K562 (cell line): Measurements from ENCODE around the gene PHF5A. TPM values are rescaled to one million over a fixed set of nuclear protein-coding genes. Genes with fewer than 3 reads are reported as not detected.
A peak's percentile ranks its signal among the peaks of the same experiment; 100 is the strongest.

ENCODE experiments used
- CREB1 ChIP-seq, 2 experiments: sonication (generic) in 1 of 2; formaldehyde crosslinking in 1 of 2; IDR thresholded peaks; 2 replicates each; pipeline versions ENCODE4 v1.6.1 to v1.8.0; 2012 to 2022; ENCODE audit warnings: inconsistent platforms in 1 of 2, mild to moderate bottlenecking in 1 of 2, missing genetic modification reagents in 1 of 2, moderate library complexity in 1 of 2
- CREM ChIP-seq: IDR thresholded peaks from 2 replicates; pipeline ENCODE4 v1.6.1; 2014; ENCODE audit warnings: antibody characterized with exemption, low read depth
- GATAD2B ChIP-seq: fragments of 450-650 bp; IDR thresholded peaks from 2 replicates; pipeline ENCODE4 v1.6.1; 2017; ENCODE audit warnings: mild to moderate bottlenecking, borderline replicate concordance
- KAT7 ChIP-seq: sonication (generic); formaldehyde crosslinking; IDR thresholded peaks from 2 replicates; pipeline ENCODE4 v1.8.0; 2022; ENCODE audit warnings: missing genetic modification reagents, mild to moderate bottlenecking, borderline replicate concordance
- KDM5B ChIP-seq: fragments of 200-600 bp; sonication (generic); IDR thresholded peaks from 2 replicates; pipeline ENCODE4 v1.6.1; 2012; ENCODE audit warnings: low read depth, mild to moderate bottlenecking, moderate library complexity, low read length, control low read depth, inconsistent platforms; ENCODE audit not compliant: insufficient replicate concordance
- MIER1 ChIP-seq: fragments of 450-650 bp; IDR thresholded peaks from 2 replicates; pipeline ENCODE4 v1.6.1; 2016; ENCODE audit warnings: antibody characterized with exemption, mild to moderate bottlenecking, low read depth
- PHF20 ChIP-seq: fragments of 450-650 bp; IDR thresholded peaks from 2 replicates; pipeline ENCODE4 v1.6.1; 2018; ENCODE audit not compliant: partially characterized antibody
- POLR2G ChIP-seq: fragments of 200-400 bp; formaldehyde crosslinking; IDR thresholded peaks from 2 replicates; pipeline ENCODE4 v1.6.1; 2017; ENCODE audit warnings: low read depth, mild to moderate bottlenecking, antibody characterized with exemption, low read length, moderate library complexity
- PPARD ChIP-seq: fragments of 250-450 bp; sonication (Bioruptor Pico); IDR thresholded peaks from 2 replicates; pipeline ENCODE4 v1.8.0; 2022; ENCODE audit warnings: inconsistent platforms, mild to moderate bottlenecking, moderate library complexity
- RBM22 ChIP-seq: fragments of 200-400 bp; formaldehyde crosslinking; IDR thresholded peaks from 2 replicates; pipeline ENCODE4 v1.6.1; 2018; ENCODE audit warnings: low read length, low read depth; ENCODE audit not compliant: poor library complexity, severe bottlenecking
- SMARCB1 ChIP-seq: IDR thresholded peaks from 2 replicates; pipeline ENCODE4 v1.6.1; 2011; ENCODE audit warnings: improper control_type of control experiment, low read depth; ENCODE audit not compliant: insufficient read length
- TEAD2 ChIP-seq: fragments of 450-650 bp; IDR thresholded peaks from 2 replicates; pipeline ENCODE4 v1.6.1; 2016; ENCODE audit warnings: missing genetic modification characterization, control low read depth, missing compliant biosample characterization
- ZNF140 ChIP-seq: fragments of 250-450 bp; sonication (Bioruptor Pico); IDR thresholded peaks from 2 replicates; pipeline ENCODE4 v1.8.0; 2021; ENCODE audit warnings: moderate library complexity, mild to moderate bottlenecking, inconsistent platforms
- ZNF165 ChIP-seq: fragments of 250-450 bp; sonication (Bioruptor Pico); IDR thresholded peaks from 2 replicates; pipeline ENCODE4 v1.4.0; 2020; ENCODE audit warnings: borderline replicate concordance
- ZNF324 ChIP-seq: fragments of 250-450 bp; sonication (Bioruptor Pico); IDR thresholded peaks from 2 replicates; pipeline ENCODE4 v1.4.0; 2020; ENCODE audit warnings: mild to moderate bottlenecking
- ZNF586 ChIP-seq: fragments of 450-650 bp; formaldehyde crosslinking; conservative IDR thresholded peaks from 2 replicates; pipeline ENCODE4 v1.4.0; 2020; ENCODE audit warnings: mild to moderate bottlenecking, moderate library complexity
- ZNF717 ChIP-seq: fragments of 250-450 bp; sonication (Bioruptor Pico); IDR thresholded peaks from 2 replicates; pipeline ENCODE4 v1.5.0; 2021
- polyA plus RNA-seq, 8 experiments: library from polyadenylated mRNA; depleted of rRNA in 4 of 8; stranded (reverse) in 5 of 8; unstranded in 3 of 8; fragments of >200 nt; fragmentation: Nextera tagmentation in 2 of 8; fragmentation: Illumina TruSeq in 1 of 8; extraction: Ambion mirVana in 2 of 8; extraction: Trizol in 1 of 8; gene quantifications; 2 replicates each; pipeline versions ENCODE4 v1.2.1 to v1.2.3, GENCODE V29; 2011 to 2014; ENCODE audit warnings: inconsistent platforms in 1 of 8, missing spikeins in 1 of 8
- total RNA-seq, 7 experiments: library from RNA; depleted of rRNA in 6 of 7; stranded (reverse); fragments of >200 nt in 6 of 7; fragmentation: Illumina TruSeq in 2 of 7; extraction: Trizol in 2 of 7; gene quantifications; 2 replicates each; pipeline versions ENCODE4 v1.2.1 to v1.2.3, GENCODE V29; 2011 to 2021; ENCODE audit warnings: low replicate concordance in 1 of 7
- TF ChIP-seq, protein P1 (sequence below), 2 experiments: IDR thresholded peaks; 2 replicates each; pipeline ENCODE4 v1.6.1; 2012; ENCODE audit warnings: improper control_type of control experiment in 2 of 2, low read depth in 2 of 2, low read length in 2 of 2, borderline replicate concordance in 1 of 2
- TF ChIP-seq, protein P2 (sequence below): IDR thresholded peaks from 2 replicates; pipeline ENCODE4 v1.6.1; 2012; ENCODE audit warnings: low read depth, low read length, improper control_type of control experiment, borderline replicate concordance
- TF ChIP-seq, protein P3 (sequence below): IDR thresholded peaks from 2 replicates; pipeline ENCODE4 v1.6.1; 2014; ENCODE audit warnings: antibody characterized with exemption
- TF ChIP-seq, protein P4 (sequence below): sonication (generic); IDR thresholded peaks from 2 replicates; pipeline ENCODE4 v1.6.1; 2016
- TF ChIP-seq, protein P5 (sequence below): sonication (generic); formaldehyde crosslinking; IDR thresholded peaks from 2 replicates; pipeline ENCODE4 v1.9.0; 2022; ENCODE audit warnings: mild to moderate bottlenecking, missing genetic modification reagents

The PHF5A gene
- total and polyA plus RNA-seq, 9 of the 15 experiments (the other 6 are each of a cell fraction or from before 2014, with no cell fraction given): 14.2 to 144 (median 101) TPM

DNA sequence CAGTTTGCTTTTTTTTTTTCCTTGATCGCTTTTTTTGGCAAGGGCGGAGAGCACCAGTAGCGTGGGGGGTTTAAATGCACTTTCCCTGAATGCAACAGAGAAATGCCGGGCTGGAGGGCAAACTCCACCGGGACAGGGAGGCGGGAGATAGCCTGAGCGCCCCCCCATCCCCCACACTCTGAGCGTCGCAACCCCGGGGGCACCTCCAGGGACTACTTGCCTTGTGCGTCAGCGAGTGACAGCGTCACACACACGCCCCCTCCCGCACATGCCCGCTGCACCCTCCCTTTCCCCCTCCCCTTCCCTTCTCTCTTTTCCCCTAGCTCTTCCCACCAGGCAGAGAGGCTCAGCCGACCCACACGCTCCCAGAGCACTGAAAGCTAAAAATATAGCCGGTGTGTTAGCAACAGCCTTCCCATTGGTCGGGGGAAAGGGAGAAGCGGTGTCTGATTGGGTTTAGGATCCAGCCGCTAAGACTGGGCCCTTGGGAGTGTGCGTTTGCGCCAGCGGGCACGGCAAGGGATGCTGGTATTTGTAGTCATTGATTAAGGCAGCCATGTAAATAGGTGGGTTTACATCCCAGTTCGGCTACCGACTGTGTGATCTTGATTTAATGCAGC lies 20.2 kb downstream of the PHF5A start (continued):
- TF ChIP-seq, protein P1, sequence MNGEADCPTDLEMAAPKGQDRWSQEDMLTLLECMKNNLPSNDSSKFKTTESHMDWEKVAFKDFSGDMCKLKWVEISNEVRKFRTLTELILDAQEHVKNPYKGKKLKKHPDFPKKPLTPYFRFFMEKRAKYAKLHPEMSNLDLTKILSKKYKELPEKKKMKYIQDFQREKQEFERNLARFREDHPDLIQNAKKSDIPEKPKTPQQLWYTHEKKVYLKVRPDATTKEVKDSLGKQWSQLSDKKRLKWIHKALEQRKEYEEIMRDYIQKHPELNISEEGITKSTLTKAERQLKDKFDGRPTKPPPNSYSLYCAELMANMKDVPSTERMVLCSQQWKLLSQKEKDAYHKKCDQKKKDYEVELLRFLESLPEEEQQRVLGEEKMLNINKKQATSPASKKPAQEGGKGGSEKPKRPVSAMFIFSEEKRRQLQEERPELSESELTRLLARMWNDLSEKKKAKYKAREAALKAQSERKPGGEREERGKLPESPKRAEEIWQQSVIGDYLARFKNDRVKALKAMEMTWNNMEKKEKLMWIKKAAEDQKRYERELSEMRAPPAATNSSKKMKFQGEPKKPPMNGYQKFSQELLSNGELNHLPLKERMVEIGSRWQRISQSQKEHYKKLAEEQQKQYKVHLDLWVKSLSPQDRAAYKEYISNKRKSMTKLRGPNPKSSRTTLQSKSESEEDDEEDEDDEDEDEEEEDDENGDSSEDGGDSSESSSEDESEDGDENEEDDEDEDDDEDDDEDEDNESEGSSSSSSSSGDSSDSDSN (IDR thresholded peaks at IDR 0.05; ENCODE audit: borderline replicate concordance in 1 of 2, low read depth in 2 of 2, low read length in 2 of 2): no peak
- TF ChIP-seq KAT7: no peak
- TF ChIP-seq ZNF324: no peak
- TF ChIP-seq, protein P2, sequence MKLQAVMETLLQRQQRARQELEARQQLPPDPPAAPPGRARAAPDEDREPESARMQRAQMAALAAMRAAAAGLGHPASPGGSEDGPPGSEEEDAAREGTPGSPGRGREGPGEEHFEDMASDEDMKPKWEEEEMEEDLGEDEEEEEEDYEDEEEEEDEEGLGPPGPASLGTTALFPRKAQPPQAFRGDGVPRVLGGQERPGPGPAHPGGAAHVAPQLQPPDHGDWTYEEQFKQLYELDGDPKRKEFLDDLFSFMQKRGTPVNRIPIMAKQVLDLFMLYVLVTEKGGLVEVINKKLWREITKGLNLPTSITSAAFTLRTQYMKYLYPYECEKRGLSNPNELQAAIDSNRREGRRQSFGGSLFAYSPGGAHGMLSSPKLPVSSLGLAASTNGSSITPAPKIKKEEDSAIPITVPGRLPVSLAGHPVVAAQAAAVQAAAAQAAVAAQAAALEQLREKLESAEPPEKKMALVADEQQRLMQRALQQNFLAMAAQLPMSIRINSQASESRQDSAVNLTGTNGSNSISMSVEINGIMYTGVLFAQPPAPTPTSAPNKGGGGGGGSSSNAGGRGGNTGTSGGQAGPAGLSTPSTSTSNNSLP: no peak
- no peak for TF ChIP-seq TEAD2 (tag)
- TF ChIP-seq RBM22: no peak
- TF ChIP-seq, protein P3, sequence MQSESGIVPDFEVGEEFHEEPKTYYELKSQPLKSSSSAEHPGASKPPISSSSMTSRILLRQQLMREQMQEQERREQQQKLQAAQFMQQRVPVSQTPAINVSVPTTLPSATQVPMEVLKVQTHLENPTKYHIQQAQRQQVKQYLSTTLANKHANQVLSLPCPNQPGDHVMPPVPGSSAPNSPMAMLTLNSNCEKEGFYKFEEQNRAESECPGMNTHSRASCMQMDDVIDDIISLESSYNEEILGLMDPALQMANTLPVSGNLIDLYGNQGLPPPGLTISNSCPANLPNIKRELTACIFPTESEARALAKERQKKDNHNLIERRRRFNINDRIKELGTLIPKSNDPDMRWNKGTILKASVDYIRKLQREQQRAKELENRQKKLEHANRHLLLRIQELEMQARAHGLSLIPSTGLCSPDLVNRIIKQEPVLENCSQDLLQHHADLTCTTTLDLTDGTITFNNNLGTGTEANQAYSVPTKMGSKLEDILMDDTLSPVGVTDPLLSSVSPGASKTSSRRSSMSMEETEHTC: no peak
- no peak for TF ChIP-seq ZNF140 (CRISPR knock-in tag)
- TF ChIP-seq, protein P4, sequence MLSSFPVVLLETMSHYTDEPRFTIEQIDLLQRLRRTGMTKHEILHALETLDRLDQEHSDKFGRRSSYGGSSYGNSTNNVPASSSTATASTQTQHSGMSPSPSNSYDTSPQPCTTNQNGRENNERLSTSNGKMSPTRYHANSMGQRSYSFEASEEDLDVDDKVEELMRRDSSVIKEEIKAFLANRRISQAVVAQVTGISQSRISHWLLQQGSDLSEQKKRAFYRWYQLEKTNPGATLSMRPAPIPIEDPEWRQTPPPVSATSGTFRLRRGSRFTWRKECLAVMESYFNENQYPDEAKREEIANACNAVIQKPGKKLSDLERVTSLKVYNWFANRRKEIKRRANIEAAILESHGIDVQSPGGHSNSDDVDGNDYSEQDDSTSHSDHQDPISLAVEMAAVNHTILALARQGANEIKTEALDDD: no peak
- no peak for TF ChIP-seq ZNF165 (CRISPR knock-in tag)
- no peak for TF ChIP-seq ZNF586 (CRISPR knock-in tag)
- peak; percentile 95 for TF ChIP-seq CREM
- TF ChIP-seq PHF20: no peak
- TF ChIP-seq ZNF717 (CRISPR knock-in tag): no peak
- no peak for TF ChIP-seq MIER1
- TF ChIP-seq SMARCB1: no peak
- TF ChIP-seq PPARD: no peak
- TF ChIP-seq, protein P5, sequence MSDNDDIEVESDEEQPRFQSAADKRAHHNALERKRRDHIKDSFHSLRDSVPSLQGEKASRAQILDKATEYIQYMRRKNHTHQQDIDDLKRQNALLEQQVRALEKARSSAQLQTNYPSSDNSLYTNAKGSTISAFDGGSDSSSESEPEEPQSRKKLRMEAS (CRISPR knock-in tag): peak; percentile 66
- TF ChIP-seq KDM5B: no peak
- no peak for TF ChIP-seq POLR2G
- TF ChIP-seq CREB1 (IDR thresholded peaks at IDR 0.05): peak; percentile 84
- TF ChIP-seq CREB1 (CRISPR knock-in tag; IDR thresholded peaks at IDR 0.05): peak; percentile 78
- TF ChIP-seq GATAD2B: no peak
